ENCODE data around the gene DNPEP. TPM values are rescaled to one million over a fixed set of nuclear protein-coding genes. Genes with fewer than 3 reads are reported as not detected.

The DNPEP gene
- polyA plus RNA-seq, 1 donor from 2014 or later: 49.9 TPM

GRCh38 chr2:219380926-219381325 is 6.8 kb downstream of the DNPEP start:
- Mint-ChIP-seq H3K27ac (no peak overlapping the region), H3K9me3 (no peaks in the 10 kb centered on the region), H3K4me3 (peak overlapping the region in 1 of 4 donors; percentile 49), H3K4me1 (peaks cover 0 to 4% (median 0%) of the 10 kb centered on the region in 3 donors), H3K27me3 (no peaks in the 10 kb centered on the region), H3K36me3 (peaks cover 7% of the 10 kb centered on the region)

DNA sequence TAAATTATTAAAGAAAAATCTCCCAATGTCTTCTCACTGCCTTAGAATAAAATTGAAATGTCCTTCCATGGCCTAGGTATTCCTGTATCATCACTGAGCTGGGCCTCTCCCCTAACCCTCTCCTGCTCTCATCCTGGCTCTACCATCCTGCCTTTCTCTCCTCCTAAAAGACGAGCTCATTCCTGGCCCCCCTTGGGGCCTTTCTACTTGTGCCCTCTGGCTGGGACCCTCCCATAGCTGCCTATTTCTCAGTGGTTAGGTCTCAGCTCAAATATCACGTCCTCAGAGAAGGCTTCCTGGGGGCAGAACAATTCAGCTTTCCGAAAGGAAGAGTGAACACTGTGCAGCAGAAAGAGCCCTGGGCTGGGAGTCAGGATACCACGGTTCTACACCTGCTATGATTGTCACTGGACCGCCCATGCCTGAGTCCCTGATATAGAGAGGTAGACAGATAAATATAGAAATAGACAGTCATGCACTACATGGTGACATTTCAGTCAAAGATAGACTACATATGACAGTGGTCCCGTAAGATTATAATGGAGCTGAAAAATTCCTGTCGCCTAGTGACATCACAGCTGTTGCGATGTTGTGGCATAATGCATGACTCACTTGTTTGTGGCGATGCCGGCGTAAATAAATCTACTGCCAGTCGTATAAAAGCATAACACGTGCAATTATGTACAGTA is 9.4 kb downstream of the DNPEP start:
- no peaks in the 10 kb centered on the region for H3K9me3 Mint-ChIP-seq
- H3K36me3 Mint-ChIP-seq: peaks cover 16% of the 10 kb centered on the region
- H3K27me3 Mint-ChIP-seq: no peaks in the 10 kb centered on the region
- H3K4me1 Mint-ChIP-seq: peaks cover 0 to 2% (median under 1%) of the 10 kb centered on the region in 3 donors
- no peak overlapping the region for H3K27ac Mint-ChIP-seq
- H3K4me3 Mint-ChIP-seq: no peak overlapping the region

- no peaks in the 10 kb centered on the region for H3K9me3 Mint-ChIP-seq
- peaks cover 14% of the 10 kb centered on the region for H3K36me3 Mint-ChIP-seq
- peaks cover 0 to 2% (median 0%) of the 10 kb centered on the region in 3 donors for H3K4me1 Mint-ChIP-seq
- no peak overlapping the region for H3K4me3 Mint-ChIP-seq
- no peaks in the 10 kb centered on the region for H3K27me3 Mint-ChIP-seq
- no peak overlapping the region for H3K27ac Mint-ChIP-seq
Measured at GRCh38 chr2:219369447-219369861, 18.3 kb downstream of the DNPEP start.

- peaks cover 9% of the 10 kb centered on the region for H3K36me3 Mint-ChIP-seq
- H3K4me1 Mint-ChIP-seq: peaks cover 0 to 2% (median 0%) of the 10 kb centered on the region in 3 donors
- H3K9me3 Mint-ChIP-seq: no peaks in the 10 kb centered on the region
- H3K4me3 Mint-ChIP-seq: no peak overlapping the region
- H3K27ac Mint-ChIP-seq: no peak overlapping the region
- H3K27me3 Mint-ChIP-seq: no peaks in the 10 kb centered on the region
Measured at GRCh38 chr2:219368690-219369191, 19.0 kb downstream of the DNPEP start.

GRCh38 chr2:219362524-219363164 is 25.1 kb downstream of the DNPEP start:
- H3K27me3 Mint-ChIP-seq: peaks cover 19% of the 10 kb centered on the region
- no peaks in the 10 kb centered on the region for H3K9me3 Mint-ChIP-seq

DNA sequence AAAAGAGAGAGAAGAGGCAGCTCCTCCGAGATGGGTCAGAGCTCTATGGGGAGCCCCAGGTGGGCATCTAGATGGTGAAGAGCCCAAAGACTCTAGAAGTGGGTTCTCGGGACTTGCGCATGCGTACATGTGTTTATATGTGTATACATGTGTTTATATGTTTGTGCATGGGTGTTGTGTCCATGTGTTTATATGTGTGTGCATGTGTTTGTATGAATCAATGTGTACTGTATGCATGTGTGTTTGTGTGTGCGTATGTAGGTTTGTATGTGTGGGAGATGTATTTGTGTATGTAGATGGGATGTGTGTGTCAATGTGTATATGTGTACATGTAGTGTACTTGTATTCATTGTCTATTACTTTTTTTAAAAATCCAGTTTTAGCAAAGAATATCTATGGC is 25.6 kb downstream of the DNPEP start:
- peaks cover 23% of the 10 kb centered on the region for H3K27me3 Mint-ChIP-seq
- H3K4me1 Mint-ChIP-seq: no peaks in the 10 kb centered on the region
- H3K9me3 Mint-ChIP-seq: no peaks in the 10 kb centered on the region
- H3K36me3 Mint-ChIP-seq: peaks cover 2% of the 10 kb centered on the region
- no peak overlapping the region for H3K27ac Mint-ChIP-seq
- no peak overlapping the region for H3K4me3 Mint-ChIP-seq

More at GRCh38 chr2:219362524-219363164, 25.1 kb downstream of the DNPEP start:
- Mint-ChIP-seq H3K4me3 (no peak overlapping the region), H3K27ac (no peak overlapping the region), H3K4me1 (no peaks in the 10 kb centered on the region), H3K36me3 (peaks cover 2% of the 10 kb centered on the region)

GRCh38 chr2:219358170-219359075 is 29.3 kb downstream of the DNPEP start:
- peaks cover 2% of the 10 kb centered on the region for H3K36me3 Mint-ChIP-seq
- H3K27ac Mint-ChIP-seq: no peak overlapping the region
- H3K27me3 Mint-ChIP-seq: peaks cover 53% of the 10 kb centered on the region
- H3K4me3 Mint-ChIP-seq: peak overlapping the region in 1 of 4 donors; percentile 65
- no peaks in the 10 kb centered on the region for H3K9me3 Mint-ChIP-seq
- peaks cover 0 to 1% (median 0%) of the 10 kb centered on the region in 3 donors for H3K4me1 Mint-ChIP-seq

DNA sequence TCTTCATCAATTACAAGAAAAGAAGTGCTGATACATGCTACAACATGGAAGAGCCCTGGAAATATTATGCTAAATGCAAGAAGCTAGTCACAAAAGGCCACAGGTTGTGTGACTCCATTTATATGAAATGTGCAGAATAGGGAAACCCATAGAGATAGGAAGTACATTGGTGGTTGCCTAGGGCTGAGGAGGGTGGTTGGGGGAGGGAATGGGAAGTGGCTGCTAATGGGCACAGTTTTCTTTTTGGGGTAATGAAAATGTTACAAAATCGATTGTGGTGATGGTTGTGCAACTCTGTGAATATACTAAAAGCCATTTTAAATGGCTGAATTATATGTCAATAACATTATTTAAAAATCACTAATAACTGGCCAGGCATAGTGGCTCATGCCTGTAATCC is 30.9 kb downstream of the DNPEP start:
- Mint-ChIP-seq H3K36me3 (peaks cover 2% of the 10 kb centered on the region), H3K4me3 (no peak overlapping the region), H3K9me3 (no peaks in the 10 kb centered on the region), H3K27ac (no peak overlapping the region), H3K4me1 (peaks cover 0 to 1% (median 1%) of the 10 kb centered on the region in 3 donors), H3K27me3 (peaks cover 59% of the 10 kb centered on the region)

DNA sequence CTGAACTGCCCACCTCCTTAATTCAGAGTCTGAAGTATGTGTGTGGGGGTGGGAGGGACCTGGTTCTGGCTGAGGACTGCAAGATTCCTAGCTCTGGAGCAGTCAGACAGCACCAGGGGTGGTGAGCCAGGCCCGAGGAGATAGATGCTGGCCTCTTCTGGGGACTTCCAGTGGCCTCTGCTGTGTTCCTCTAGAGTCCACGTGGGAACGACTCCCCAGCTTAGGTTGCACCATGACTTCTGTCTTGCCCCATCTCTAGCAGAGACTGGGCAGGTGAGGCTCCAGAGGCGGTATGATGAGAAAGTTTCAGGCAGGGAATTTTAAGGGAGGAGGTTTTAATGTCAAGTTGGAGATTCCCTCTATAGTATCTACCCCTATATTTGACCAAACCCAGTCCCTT is 33.1 kb downstream of the DNPEP start:
- Mint-ChIP-seq H3K4me1 (peaks cover 0 to 1% (median 1%) of the 10 kb centered on the region in 3 donors), H3K27me3 (peaks cover 60% of the 10 kb centered on the region), H3K4me3 (no peak overlapping the region), H3K9me3 (no peaks in the 10 kb centered on the region), H3K36me3 (peaks cover 2% of the 10 kb centered on the region), H3K27ac (no peak overlapping the region)

DNA sequence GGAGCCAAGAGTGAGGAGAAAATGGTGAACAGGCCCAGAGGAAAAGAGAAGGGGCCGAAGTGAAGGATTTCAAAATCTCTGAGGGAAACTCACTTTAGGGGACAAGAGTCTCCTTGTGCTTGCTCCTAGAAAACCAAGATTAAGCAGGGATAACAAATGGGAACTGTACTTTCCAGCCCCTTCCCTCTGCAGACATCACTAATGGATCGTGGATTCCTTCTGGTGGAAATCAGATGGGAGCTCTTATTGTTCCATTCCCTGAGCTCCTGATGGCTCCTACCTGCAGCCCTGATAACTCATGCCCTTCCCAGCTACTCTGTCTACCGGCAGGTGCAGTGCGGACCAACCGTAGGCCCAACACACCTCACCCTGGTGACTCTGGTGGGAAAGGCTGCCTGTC is 34.6 kb downstream of the DNPEP start:
- Mint-ChIP-seq H3K27me3 (peaks cover 55% of the 10 kb centered on the region), H3K9me3 (peaks cover 0 to 2% (median 0%) of the 10 kb centered on the region in 3 donors), H3K4me3 (no peak overlapping the region), H3K4me1 (peaks cover 0 to 1% (median 1%) of the 10 kb centered on the region in 3 donors), H3K36me3 (no peaks in the 10 kb centered on the region), H3K27ac (no peak overlapping the region)

DNA sequence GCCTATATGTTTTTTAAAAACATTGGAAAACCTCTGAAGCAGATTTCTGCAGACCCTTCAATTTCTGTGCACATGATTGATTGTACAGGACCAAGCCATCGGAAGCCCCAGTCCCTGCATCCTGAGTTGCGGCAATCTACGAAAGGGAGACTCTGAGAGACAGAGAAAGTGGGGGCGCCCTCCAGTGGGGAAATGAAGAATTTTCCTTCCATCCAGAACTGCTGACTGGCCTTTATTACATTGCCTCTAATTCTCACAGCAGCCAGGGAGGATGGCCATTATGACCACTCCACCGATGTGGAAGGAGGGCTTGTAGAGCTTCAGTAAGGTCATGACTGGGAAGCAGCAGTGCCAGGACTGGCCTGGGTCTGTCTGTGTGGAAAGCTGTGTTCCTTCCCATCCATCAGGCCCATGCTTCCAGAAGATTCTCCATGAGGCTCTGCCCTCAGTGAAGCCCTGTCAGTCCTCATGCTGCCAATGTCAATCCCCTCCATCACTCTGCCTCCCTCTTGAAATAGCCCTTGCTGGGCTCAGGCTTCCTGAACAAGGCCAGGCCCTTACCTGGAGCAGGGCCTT is 35.2 kb downstream of the DNPEP start:
- Mint-ChIP-seq H3K27me3 (peaks cover 53% of the 10 kb centered on the region), H3K27ac (no peak overlapping the region), H3K4me3 (no peak overlapping the region), H3K36me3 (peaks cover 2% of the 10 kb centered on the region), H3K4me1 (peaks cover 0 to 1% (median 1%) of the 10 kb centered on the region in 3 donors), H3K9me3 (peaks cover 0 to 2% (median 0%) of the 10 kb centered on the region in 3 donors)

- Mint-ChIP-seq H3K36me3 (peaks cover 2% of the 10 kb centered on the region), H3K9me3 (peaks cover 0 to 2% (median 0%) of the 10 kb centered on the region in 3 donors), H3K4me1 (peaks cover 0 to 1% (median 0%) of the 10 kb centered on the region in 3 donors), H3K4me3 (no peak overlapping the region), H3K27ac (no peak overlapping the region), H3K27me3 (peaks cover 40% of the 10 kb centered on the region)
Measured at GRCh38 chr2:219350710-219351221, 36.9 kb downstream of the DNPEP start.

DNA sequence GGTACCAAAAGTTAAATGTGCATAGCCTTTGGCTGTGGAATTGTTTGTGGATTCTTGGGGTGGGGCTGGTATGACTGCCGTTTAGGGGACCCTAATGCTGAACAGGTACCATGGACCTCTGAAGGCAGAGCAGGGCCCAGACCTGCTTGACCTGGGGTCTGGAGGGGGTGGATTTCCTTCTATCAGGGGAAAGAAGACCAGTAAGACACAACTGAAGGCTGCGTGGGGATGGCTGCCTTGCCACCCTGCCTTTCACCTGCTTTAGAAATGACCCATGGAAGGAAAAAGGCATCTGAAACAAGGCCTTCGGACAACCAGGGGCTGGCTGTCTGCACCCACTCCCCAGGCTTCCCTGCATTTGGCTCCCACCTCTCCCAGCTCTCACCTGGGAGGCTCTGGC is 37.5 kb downstream of the DNPEP start:
- Mint-ChIP-seq H3K4me1 (peaks cover 2 to 4% (median 2%) of the 10 kb centered on the region in 3 donors), H3K9me3 (peaks cover 0 to 2% (median 0%) of the 10 kb centered on the region in 3 donors), H3K36me3 (peaks cover 2% of the 10 kb centered on the region), H3K27me3 (peaks cover 35% of the 10 kb centered on the region), H3K27ac (no peak overlapping the region), H3K4me3 (no peak overlapping the region)

DNA sequence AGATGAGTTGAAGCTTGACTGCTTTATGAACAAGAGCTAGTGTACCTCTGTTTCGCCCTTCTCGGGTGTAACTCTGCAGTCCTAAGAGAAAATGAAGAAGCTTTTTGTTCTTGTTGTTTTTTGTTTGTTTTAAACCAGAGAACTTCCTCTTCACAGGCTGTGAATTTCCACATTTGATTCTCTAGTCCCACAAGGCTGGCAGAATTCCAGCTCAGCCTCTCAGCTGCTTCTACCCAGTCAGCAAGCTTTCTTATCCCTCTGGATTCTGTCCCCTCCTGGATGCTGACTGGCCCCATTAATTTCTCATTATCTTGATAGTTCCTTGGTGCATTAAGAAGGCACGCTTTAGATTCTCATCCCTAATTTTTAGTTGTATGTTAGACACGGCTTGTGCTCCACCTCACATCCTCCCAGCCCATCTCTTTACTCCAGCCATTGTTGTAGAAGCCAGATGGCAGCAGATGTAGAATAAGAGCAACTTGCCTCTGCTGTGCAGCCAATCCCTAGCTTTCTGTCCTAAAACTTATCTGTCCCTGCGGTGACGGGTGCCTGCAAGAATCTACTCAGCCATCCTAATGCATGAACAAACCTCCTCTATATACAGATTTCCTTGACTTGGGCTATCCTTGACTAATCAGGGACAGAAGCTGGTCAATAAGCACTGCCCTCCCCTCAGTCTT is 42.8 kb downstream of the DNPEP start:
- Mint-ChIP-seq H3K4me3 (peak overlapping the region in 2 of 4 donors; percentile 30 to 78), H3K27me3 (peaks cover 8% of the 10 kb centered on the region)

More for the DNA sequence above, 42.8 kb downstream of the DNPEP start:
- Mint-ChIP-seq H3K9me3 (peaks cover 0 to 2% (median 0%) of the 10 kb centered on the region in 3 donors), H3K27ac (peak overlapping the region in 1 of 3 donors; percentile 34), H3K4me1 (peaks cover 9 to 12% (median 11%) of the 10 kb centered on the region in 3 donors), H3K36me3 (peaks cover 2% of the 10 kb centered on the region)

Measured in IgD-negative memory B cell (primary cell).